GM23338 (cell line): ENCODE measurements around the gene RPTOR. TPM values are rescaled to one million over a fixed set of nuclear protein-coding genes. Genes with fewer than 3 reads are reported as not detected.

Source experiments
- ATAC-seq: fragments of 200-7000 bp; cut with Tn5 transposase; 3 replicates; pipeline ENCODE4 v1.9.1; 2020
- DNase-seq: peaks from one replicate; pipeline ENCODE4 v3.0.0-alpha.2; 2015; ENCODE audit warnings: low spot score
- H2AFZ ChIP-seq: fragments of 200-600 bp; sonication (generic); 2 replicates; pipeline ENCODE4 v1.8.0; 2016; ENCODE audit warnings: antibody characterized with exemption, mild to moderate bottlenecking, moderate library complexity
- H3F3A ChIP-seq: fragments of 200-600 bp; sonication (generic); replicated peaks from 2 replicates; pipeline ENCODE4 v1.8.0; 2017; ENCODE audit warnings: antibody characterized with exemption, mixed run types, low read depth
- H3K27ac ChIP-seq: fragments of 200-600 bp; sonication (generic); 2 replicates; pipeline ENCODE4 v1.6.1; 2016; ENCODE audit warnings: low read depth
- H3K27me3 ChIP-seq: fragments of 200-600 bp; sonication (generic); 2 replicates; pipeline ENCODE4 v1.8.0; 2016; ENCODE audit warnings: mild to moderate bottlenecking, mixed run types, moderate library complexity; ENCODE audit not compliant: insufficient read depth
- H3K36me3 ChIP-seq: fragments of 200-600 bp; sonication (generic); 2 replicates; pipeline ENCODE4 v1.8.0; 2016; ENCODE audit warnings: mild to moderate bottlenecking; ENCODE audit not compliant: insufficient read depth
- H3K4me1 ChIP-seq: fragments of 200-600 bp; sonication (generic); 2 replicates; pipeline ENCODE4 v1.8.0; 2016; ENCODE audit warnings: mild to moderate bottlenecking, moderate library complexity; ENCODE audit not compliant: insufficient read depth
- H3K4me2 ChIP-seq: fragments of 200-600 bp; sonication (generic); 2 replicates; pipeline ENCODE4 v1.7.1; 2017; ENCODE audit warnings: mixed run types
- H3K4me3 ChIP-seq: fragments of 200-600 bp; sonication (generic); 2 replicates; pipeline ENCODE4 v1.6.1; 2016; ENCODE audit warnings: mixed run types
- H3K79me2 ChIP-seq: fragments of 200-600 bp; sonication (generic); replicated peaks from 2 replicates; pipeline ENCODE4 v1.8.0; 2017; ENCODE audit warnings: mild to moderate bottlenecking; ENCODE audit not compliant: insufficient read depth
- H3K9me2 ChIP-seq: fragments of 200-600 bp; sonication (generic); 2 replicates; pipeline ENCODE4 v1.8.0; 2017; ENCODE audit not compliant: insufficient read depth
- H4K20me1 ChIP-seq: fragments of 200-600 bp; sonication (generic); replicated peaks from 2 replicates; pipeline ENCODE4 v1.8.0; 2017; ENCODE audit warnings: mild to moderate bottlenecking; ENCODE audit not compliant: insufficient read depth
- H3K27ac Mint-ChIP-seq: 2 replicates; pipeline ENCODE4 v1.8.0; 2020; ENCODE audit warnings: inconsistent platforms, mild to moderate bottlenecking, moderate library complexity, mixed read lengths
- H3K27me3 Mint-ChIP-seq: 3 replicates; pipeline ENCODE4 v1.8.0; 2022; ENCODE audit warnings: low read depth, mild to moderate bottlenecking, moderate library complexity, mixed read lengths, inconsistent platforms; ENCODE audit not compliant: insufficient read depth, poor library complexity
- H3K36me3 Mint-ChIP-seq: 3 replicates; pipeline ENCODE4 v1.8.0; 2021; ENCODE audit warnings: low read depth, mild to moderate bottlenecking, inconsistent platforms, moderate library complexity, mixed read lengths
- H3K4me1 Mint-ChIP-seq: 3 replicates; pipeline ENCODE4 v1.8.0; 2020; ENCODE audit warnings: mild to moderate bottlenecking, inconsistent platforms, mixed read lengths
- H3K4me3 Mint-ChIP-seq: 3 replicates; pipeline ENCODE4 v1.8.0; 2021; ENCODE audit warnings: moderate library complexity, mild to moderate bottlenecking, inconsistent platforms, mixed read lengths
- H3K9me3 Mint-ChIP-seq: 3 replicates; pipeline ENCODE4 v1.8.0; 2020; ENCODE audit warnings: moderate library complexity, mild to moderate bottlenecking, inconsistent platforms, mixed read lengths
- CREB1 ChIP-seq: fragments of 250-450 bp; sonication (Bioruptor Pico); IDR thresholded peaks from 2 replicates; pipeline ENCODE4 v1.5.0; 2020; ENCODE audit warnings: low read depth, mild to moderate bottlenecking, moderate library complexity
- CTCF ChIP-seq, 2 experiments: fragments of 200-600 bp in 1 of 2; sonication (generic) in 1 of 2; conservative IDR thresholded peaks; 2 replicates each; pipeline versions ENCODE4 v1.5.1 to v1.6.1; 2016 to 2017; ENCODE audit warnings: antibody characterized with exemption in 2 of 2, low read depth in 2 of 2, mild to moderate bottlenecking in 2 of 2, moderate library complexity in 1 of 2
- ETS1 ChIP-seq: IDR thresholded peaks from 2 replicates; pipeline ENCODE4 v1.6.1; 2016; ENCODE audit warnings: antibody characterized with exemption
- EZH2 ChIP-seq: fragments of 200-600 bp; sonication (generic); IDR thresholded peaks from one replicate; pipeline ENCODE4 v1.8.0; 2017; ENCODE audit warnings: antibody characterized with exemption, mild to moderate bottlenecking, low read depth; ENCODE audit not compliant: unreplicated experiment
- EZH2phosphoT487 ChIP-seq: fragments of 200-600 bp; sonication (generic); IDR thresholded peaks from one replicate; pipeline ENCODE4 v1.8.1; 2018; ENCODE audit warnings: antibody characterized with exemption; ENCODE audit not compliant: unreplicated experiment
- JUNB ChIP-seq: IDR thresholded peaks from one replicate; pipeline ENCODE4 v1.6.1; 2016; ENCODE audit warnings: antibody characterized with exemption; ENCODE audit not compliant: unreplicated experiment
- NANOG ChIP-seq: IDR thresholded peaks from 2 replicates; pipeline ENCODE4 v1.6.1; 2016; ENCODE audit warnings: antibody characterized with exemption, borderline replicate concordance
- POLR2AphosphoS5 ChIP-seq: IDR thresholded peaks from 2 replicates; pipeline ENCODE4 v1.6.1; 2016; ENCODE audit warnings: antibody characterized with exemption, low read depth
- REST ChIP-seq: IDR thresholded peaks from one replicate; pipeline ENCODE4 v1.6.1; 2018; ENCODE audit warnings: antibody characterized with exemption; ENCODE audit not compliant: unreplicated experiment
- STAT1 ChIP-seq: IDR thresholded peaks from one replicate; pipeline ENCODE4 v1.6.1; 2016; ENCODE audit warnings: antibody characterized with exemption; ENCODE audit not compliant: unreplicated experiment
- ZNF114 ChIP-seq: fragments of 250-450 bp; sonication (Bioruptor Pico); IDR thresholded peaks from 2 replicates; pipeline ENCODE4 v1.5.0; 2020; ENCODE audit warnings: mild to moderate bottlenecking, moderate library complexity
- ZNF331 ChIP-seq: fragments of 250-450 bp; sonication (Bioruptor Pico); IDR thresholded peaks from 2 replicates; pipeline ENCODE4 v1.5.0; 2020; ENCODE audit warnings: low read depth, mild to moderate bottlenecking, moderate library complexity
- ZNF462 ChIP-seq: fragments of 250-450 bp; sonication (Bioruptor Pico); IDR thresholded peaks from 2 replicates; pipeline ENCODE4 v1.5.0; 2020; ENCODE audit warnings: mild to moderate bottlenecking, moderate library complexity
- polyA plus RNA-seq: library from polyadenylated mRNA; unstranded; fragments of >200 nt; fragmentation: Nextera tagmentation; extraction: Ambion mirVana; gene quantifications from 2 replicates; pipeline ENCODE4 v1.2.1, GENCODE V29; 2016
- total RNA-seq: library from RNA; depleted of rRNA; stranded (reverse); fragments of >200 nt; shearing (Covaris generic); gene quantifications from 2 replicates; pipeline ENCODE4 v1.2.3, GENCODE V29; 2014

Gene RPTOR
- total and polyA plus RNA-seq, 2 experiments from 2014 or later: 9.5 to 38.0 TPM

- H3K9me2 ChIP-seq: no peaks in the 10 kb centered on the region
- Mint-ChIP-seq H3K27me3 (peaks cover 12% of the 10 kb centered on the region), H3K36me3 (peaks cover 3% of the 10 kb centered on the region; the same call in 1 of the 3 replicates), H3K27ac (no peak overlapping the region), H3K4me3 (no peak overlapping the region), H3K4me1 (peaks cover 5% of the 10 kb centered on the region), H3K9me3 (no peaks in the 10 kb centered on the region)
- H3K4me3 ChIP-seq: no peak overlapping the region
- no peaks in the 10 kb centered on the region for H3K79me2 ChIP-seq
- no peaks in the 10 kb centered on the region for H4K20me1 ChIP-seq
- no peak overlapping the region for H3K27ac ChIP-seq
- no peaks in the 10 kb centered on the region for H3K27me3 ChIP-seq
- no peak for TF ChIP-seq REST
- TF ChIP-seq ZNF462: no peak
- no peak for TF ChIP-seq NANOG
- TF ChIP-seq CREB1 (CRISPR knock-in tag): no peak
- no peak for TF ChIP-seq ZNF331 (CRISPR knock-in tag)
- TF ChIP-seq ETS1: no peak
- no peak for TF ChIP-seq JUNB
- no peak for TF ChIP-seq STAT1
- no peak for TF ChIP-seq ZNF114
- TF ChIP-seq EZH2phosphoT487: no peak
- no peak for TF ChIP-seq EZH2
- no peak for TF ChIP-seq CTCF (conservative IDR thresholded peaks at IDR 0.05; ENCODE audit: low read depth in 2 of 2)
- TF ChIP-seq POLR2AphosphoS5: no peak
- no peaks in the 10 kb centered on the region for H3K36me3 ChIP-seq
- H3K4me1 ChIP-seq: no peaks in the 10 kb centered on the region
- H3F3A ChIP-seq: no peaks in the 10 kb centered on the region
- H2AFZ ChIP-seq: no peak overlapping the region
- no peak for DNase-seq
- ATAC-seq: no peak
- no peak overlapping the region for H3K4me2 ChIP-seq
Observed at GRCh38 chr17:80503031-80503430, 41.6 kb upstream of the RPTOR start.
